Endothelial cell (in vitro differentiated cells): ENCODE results near the gene LRRC8B. TPM values are rescaled to one million over a fixed set of nuclear protein-coding genes. Genes with fewer than 3 reads are reported as not detected.
A peak's percentile ranks its signal among the peaks of the same experiment; 100 is the strongest.
"Not testable (repeated sequence)": the region's sequence is repeated elsewhere in the genome, so short reads cannot be mapped to it uniquely, and the experiment has no call there.

Source experiments
- DNase-seq: peaks from one replicate; pipeline ENCODE4 v3.0.0; 2021; ENCODE audit warnings: low spot score
- H3K27ac Mint-ChIP-seq: one replicate; pipeline ENCODE4 v1.8.0; 2021; ENCODE audit warnings: mixed read lengths, inconsistent platforms; ENCODE audit not compliant: unreplicated experiment
- H3K27me3 Mint-ChIP-seq: one replicate; pipeline ENCODE4 v1.8.0; 2021; ENCODE audit warnings: mild to moderate bottlenecking, moderate library complexity, mixed read lengths, inconsistent platforms; ENCODE audit not compliant: unreplicated experiment
- H3K36me3 Mint-ChIP-seq: one replicate; pipeline ENCODE4 v1.8.0; 2021; ENCODE audit warnings: mild to moderate bottlenecking, low read depth, mixed read lengths, inconsistent platforms; ENCODE audit not compliant: unreplicated experiment
- H3K4me1 Mint-ChIP-seq: one replicate; pipeline ENCODE4 v1.8.0; 2021; ENCODE audit warnings: mild to moderate bottlenecking, mixed read lengths, inconsistent platforms; ENCODE audit not compliant: unreplicated experiment
- H3K4me3 Mint-ChIP-seq: one replicate; pipeline ENCODE4 v1.8.0; 2021; ENCODE audit warnings: mild to moderate bottlenecking, mixed read lengths, inconsistent platforms; ENCODE audit not compliant: unreplicated experiment
- H3K9me3 Mint-ChIP-seq: one replicate; pipeline ENCODE4 v1.8.0; 2021; ENCODE audit warnings: mixed read lengths, inconsistent platforms; ENCODE audit not compliant: unreplicated experiment
- CTCF ChIP-seq: fragments of 200-600 bp; sonication (generic); IDR thresholded peaks from one replicate; pipeline ENCODE4 v1.5.0; 2021; ENCODE audit warnings: antibody characterized with exemption; ENCODE audit not compliant: unreplicated experiment
- total RNA-seq: library from RNA; stranded (reverse); fragmentation: NEBNext Ultra II Directional; extraction: Animal tissue kit (Norgen Biotek cat#: 25700); gene quantifications from one replicate; pipeline ENCODE4 v1.2.1, GENCODE V29; 2021; ENCODE audit not compliant: unreplicated experiment

Gene LRRC8B
- total RNA-seq, 1 donor from 2014 or later: 14.5 TPM

DNA sequence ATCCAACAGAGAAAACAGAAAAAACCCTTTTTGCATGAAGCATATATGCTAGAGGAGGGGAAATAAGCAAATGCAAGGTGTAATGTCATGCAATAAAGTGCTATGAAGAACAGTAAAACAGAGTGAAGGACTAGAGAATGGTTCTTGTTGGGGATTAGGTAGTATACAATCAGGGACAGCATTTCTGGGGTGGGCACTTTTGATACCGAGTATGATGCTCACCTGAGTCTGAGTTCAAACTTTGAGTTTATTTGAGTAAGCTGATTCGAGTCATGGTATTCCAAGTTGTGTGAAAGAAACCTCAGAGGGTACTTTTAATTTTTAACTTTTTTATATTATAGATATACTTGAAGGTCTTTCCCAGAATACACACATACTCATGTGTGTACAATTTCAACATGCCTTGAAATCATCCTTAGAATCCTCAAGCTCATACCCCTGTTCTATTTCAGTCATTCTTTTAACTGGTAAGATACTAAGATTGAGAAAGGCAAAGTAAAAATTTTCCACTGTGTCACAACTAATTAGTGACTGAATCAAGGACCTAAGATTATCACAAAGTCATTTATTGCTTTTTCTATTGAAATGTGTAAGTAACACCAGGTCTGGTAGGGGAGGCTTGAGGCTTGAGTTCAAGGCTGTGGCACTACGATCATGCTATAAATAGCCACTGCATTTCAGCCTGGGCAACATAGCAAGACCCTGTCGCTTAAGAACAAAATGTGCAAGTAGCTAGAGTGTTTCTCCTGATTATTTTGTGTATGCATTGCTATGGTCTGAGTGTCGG, 12.1 kb downstream of the LRRC8B start:
- Mint-ChIP-seq H3K27me3 (peaks cover 3% of the 10 kb centered on the region), H3K27ac (no peak overlapping the region), H3K4me3 (peak overlapping the region; percentile 38), H3K9me3 (no peaks in the 10 kb centered on the region), H3K36me3 (no peaks in the 10 kb centered on the region), H3K4me1 (peaks cover 20% of the 10 kb centered on the region)
- DNase-seq: no peak
- no peak for TF ChIP-seq CTCF

- Mint-ChIP-seq H3K4me1 (peaks cover 11% of the 10 kb centered on the region), H3K27me3 (no peaks in the 10 kb centered on the region), H3K9me3 (no peaks in the 10 kb centered on the region), H3K36me3 (no peaks in the 10 kb centered on the region), H3K4me3 (peak overlapping the region; percentile 7), H3K27ac (peak overlapping the region; percentile 74)
- no peak for DNase-seq
- TF ChIP-seq CTCF: no peak
These were observed 13.7 kb downstream of the LRRC8B start for GRCh38 chr1:89538361-89538760.

- Mint-ChIP-seq H3K36me3 (no peaks in the 10 kb centered on the region), H3K27ac (no peak overlapping the region), H3K9me3 (no peaks in the 10 kb centered on the region), H3K27me3 (no peaks in the 10 kb centered on the region), H3K4me3 (no peak overlapping the region), H3K4me1 (peaks cover 15% of the 10 kb centered on the region)
- no peak for DNase-seq
- no peak for TF ChIP-seq CTCF
These were observed 14.5 kb downstream of the LRRC8B start for GRCh38 chr1:89539128-89539527.

DNA sequence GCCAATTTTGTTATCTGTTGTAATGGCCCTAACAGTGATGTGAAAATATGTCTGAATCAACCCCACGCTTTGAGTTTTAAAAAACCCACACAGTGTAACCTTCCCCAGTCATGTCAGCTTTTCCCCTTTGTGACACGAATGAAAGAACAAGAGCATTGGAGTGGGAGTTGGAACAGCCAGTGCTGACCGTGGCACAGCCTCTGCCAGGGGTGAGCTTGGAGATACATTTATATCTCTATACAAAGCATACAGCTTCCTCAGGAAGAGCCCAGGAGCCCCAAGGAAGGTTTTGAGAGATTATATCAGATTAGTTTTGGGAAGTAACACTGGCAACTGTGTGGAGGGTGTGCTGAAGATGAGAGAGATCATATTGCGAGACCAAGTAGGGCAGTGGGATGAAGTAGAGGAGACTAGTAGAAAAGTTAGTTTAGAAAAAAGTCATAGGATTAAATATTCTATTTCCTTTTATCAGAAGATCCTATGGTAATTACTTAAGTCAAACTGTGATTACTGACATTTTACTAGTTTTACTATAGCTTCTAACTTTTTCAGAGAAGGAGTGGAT, 15.9 kb downstream of the LRRC8B start:
- no peaks in the 10 kb centered on the region for H3K36me3 Mint-ChIP-seq
- H3K4me1 Mint-ChIP-seq: peaks cover 17% of the 10 kb centered on the region
- TF ChIP-seq CTCF: no peak
- H3K9me3 Mint-ChIP-seq: no peaks in the 10 kb centered on the region
- DNase-seq: no peak
- H3K4me3 Mint-ChIP-seq: no peak overlapping the region
- no peak overlapping the region for H3K27ac Mint-ChIP-seq
- H3K27me3 Mint-ChIP-seq: no peaks in the 10 kb centered on the region

DNA sequence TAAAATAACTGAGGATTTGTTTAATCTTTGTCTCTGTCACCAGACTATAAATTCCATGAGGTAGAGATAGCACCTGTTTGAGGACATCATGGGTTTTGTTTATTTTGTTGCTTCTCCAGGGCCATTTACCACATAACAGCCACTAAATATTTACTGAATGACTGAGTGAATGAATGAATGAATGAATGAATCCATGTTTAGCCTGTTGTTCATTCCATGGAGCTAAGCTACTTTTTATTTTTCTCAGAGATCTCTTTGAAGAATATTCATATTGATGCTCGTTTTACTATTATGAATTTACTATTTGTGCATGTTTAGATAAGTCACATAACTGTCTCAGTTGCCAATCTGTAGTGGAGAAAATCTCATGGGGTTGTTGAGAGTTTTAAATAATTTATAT, 17.7 kb downstream of the LRRC8B start:
- H3K27me3 Mint-ChIP-seq: no peaks in the 10 kb centered on the region
- H3K4me3 Mint-ChIP-seq: no peak overlapping the region
- no peaks in the 10 kb centered on the region for H3K36me3 Mint-ChIP-seq
- no peak for DNase-seq
- peaks cover 19% of the 10 kb centered on the region for H3K4me1 Mint-ChIP-seq
- no peaks in the 10 kb centered on the region for H3K9me3 Mint-ChIP-seq
- TF ChIP-seq CTCF: no peak
- no peak overlapping the region for H3K27ac Mint-ChIP-seq

DNA sequence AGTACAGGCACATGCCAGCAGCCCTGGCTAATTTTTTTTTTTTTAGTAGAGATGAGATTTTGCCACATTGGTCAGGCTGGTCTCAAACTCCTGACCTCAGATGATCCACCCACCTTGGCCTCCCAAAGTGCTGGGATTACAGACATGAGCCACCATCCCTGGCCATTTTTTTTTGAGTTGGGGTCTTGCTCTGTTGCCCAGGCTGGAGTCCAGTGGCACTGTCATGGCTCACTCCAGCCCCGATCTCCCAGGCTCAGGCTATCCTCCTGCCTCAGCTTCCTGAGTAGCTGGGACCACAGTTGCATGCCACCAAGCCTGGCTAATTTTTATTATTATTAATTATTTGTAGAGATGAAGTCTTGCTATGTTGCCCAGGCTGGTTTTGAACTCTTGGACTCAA, 19.0 kb downstream of the LRRC8B start:
- DNase-seq, H3K4me3 Mint-ChIP-seq, H3K27me3 Mint-ChIP-seq, H3K9me3 Mint-ChIP-seq, H3K27ac Mint-ChIP-seq, H3K36me3 Mint-ChIP-seq: not testable (repeated sequence)
- peaks cover 14% of the 10 kb centered on the region for H3K4me1 Mint-ChIP-seq
